ENCODE data around the gene OAS3.

DNA sequence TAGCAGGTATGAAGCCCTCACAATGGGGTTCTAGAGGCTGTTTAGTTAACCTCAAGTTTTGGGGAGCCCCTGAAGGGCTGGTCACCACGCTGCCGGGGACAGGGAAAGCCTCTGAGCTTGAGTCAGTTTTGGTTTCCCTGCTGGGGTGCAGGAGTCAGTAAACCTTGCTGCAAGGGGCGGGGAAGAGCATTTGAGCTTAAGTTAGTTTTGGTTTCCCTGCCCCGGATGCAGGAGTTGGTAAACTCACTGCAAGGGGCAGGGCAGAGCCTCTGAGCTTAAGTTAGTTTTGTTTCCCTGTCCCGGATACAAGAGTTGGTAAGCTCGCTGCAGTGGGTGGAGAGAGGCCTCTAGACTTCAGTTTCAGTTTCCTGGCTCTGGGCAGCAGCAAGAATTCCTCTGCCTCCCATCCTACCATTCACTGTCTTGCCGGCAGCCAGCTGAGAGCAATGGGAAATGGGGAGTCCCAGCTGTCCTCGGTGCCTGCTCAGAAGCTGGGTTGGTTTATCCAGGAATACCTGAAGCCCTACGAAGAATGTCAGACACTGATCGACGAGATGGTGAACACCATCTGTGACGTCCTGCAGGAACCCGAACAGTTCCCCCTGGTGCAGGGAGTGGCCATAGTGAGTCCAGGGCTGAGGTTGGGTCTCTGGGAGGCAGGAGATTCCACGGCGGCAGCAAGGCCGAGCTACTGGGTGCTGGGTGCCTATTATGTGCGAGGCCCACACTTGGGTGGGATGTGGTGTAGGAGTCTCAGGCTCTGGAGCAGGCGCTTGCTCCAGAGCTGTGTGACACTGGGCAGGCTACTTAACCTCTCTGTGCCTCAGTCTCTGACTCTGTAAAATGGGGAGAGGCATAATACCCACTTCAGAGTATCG lies 40.1 kb downstream of the OAS3 start, which contains the start of gene OAS2:
- TF ChIP-seq, protein P1, sequence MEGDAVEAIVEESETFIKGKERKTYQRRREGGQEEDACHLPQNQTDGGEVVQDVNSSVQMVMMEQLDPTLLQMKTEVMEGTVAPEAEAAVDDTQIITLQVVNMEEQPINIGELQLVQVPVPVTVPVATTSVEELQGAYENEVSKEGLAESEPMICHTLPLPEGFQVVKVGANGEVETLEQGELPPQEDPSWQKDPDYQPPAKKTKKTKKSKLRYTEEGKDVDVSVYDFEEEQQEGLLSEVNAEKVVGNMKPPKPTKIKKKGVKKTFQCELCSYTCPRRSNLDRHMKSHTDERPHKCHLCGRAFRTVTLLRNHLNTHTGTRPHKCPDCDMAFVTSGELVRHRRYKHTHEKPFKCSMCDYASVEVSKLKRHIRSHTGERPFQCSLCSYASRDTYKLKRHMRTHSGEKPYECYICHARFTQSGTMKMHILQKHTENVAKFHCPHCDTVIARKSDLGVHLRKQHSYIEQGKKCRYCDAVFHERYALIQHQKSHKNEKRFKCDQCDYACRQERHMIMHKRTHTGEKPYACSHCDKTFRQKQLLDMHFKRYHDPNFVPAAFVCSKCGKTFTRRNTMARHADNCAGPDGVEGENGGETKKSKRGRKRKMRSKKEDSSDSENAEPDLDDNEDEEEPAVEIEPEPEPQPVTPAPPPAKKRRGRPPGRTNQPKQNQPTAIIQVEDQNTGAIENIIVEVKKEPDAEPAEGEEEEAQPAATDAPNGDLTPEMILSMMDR (IDR thresholded peaks at IDR 0.05; ENCODE audit: borderline replicate concordance, extremely low read depth, low read length, poor library complexity, severe bottlenecking) = peak; percentile 3
- TF ChIP-seq EZH2 (IDR thresholded peaks at IDR 0.05; ENCODE audit: borderline replicate concordance, low read depth, low read length, severe bottlenecking) = no peak

Data from DND-41 (cell line).